C4-2B (cell line): ENCODE data around the gene CCL5.

ENCODE experiments used
- CTCF ChIP-seq: fragments of 450-650 bp; conservative IDR thresholded peaks from 2 replicates; pipeline ENCODE4 v1.5.1; 2017; ENCODE audit warnings: mild to moderate bottlenecking
- ZFX ChIP-seq: fragments of 450-650 bp; IDR thresholded peaks from 2 replicates; pipeline ENCODE4 v1.6.1; 2017

DNA sequence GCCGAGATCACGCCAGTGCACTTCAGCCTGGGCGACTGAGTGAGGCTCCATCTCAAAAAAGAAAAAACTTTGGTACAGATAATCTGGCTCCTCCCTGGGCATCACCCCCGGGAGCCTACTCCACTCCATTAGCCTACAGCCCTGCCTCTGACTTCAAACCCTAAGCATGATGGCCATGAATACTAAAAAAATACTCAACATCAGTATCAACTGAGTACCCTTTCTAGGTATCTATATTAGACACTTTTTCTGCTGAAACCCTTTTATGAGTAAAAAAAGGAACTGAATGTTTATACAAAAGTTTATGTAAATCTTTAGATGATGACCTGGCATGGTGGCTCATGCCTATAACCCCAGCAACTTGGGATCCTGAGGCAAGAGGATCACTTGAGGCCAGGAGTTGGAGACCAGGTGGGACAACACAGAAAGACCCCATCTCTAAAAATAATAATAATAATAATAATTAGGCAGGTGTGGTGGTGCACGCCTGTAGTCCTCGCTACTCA, 43.5 kb upstream of the CCL5 start:
- TF ChIP-seq CTCF = no peak
- no peak for TF ChIP-seq ZFX
